ENCODE measurements around the gene FRMD4A. TPM values are rescaled to one million over a fixed set of nuclear protein-coding genes. Genes with fewer than 3 reads are reported as not detected.
"Not testable (repeated sequence)": the region's sequence is repeated elsewhere in the genome, so short reads cannot be mapped to it uniquely, and the experiment has no call there.

FRMD4A gene
- total RNA-seq, 1 experiment from 2014 or later, result 63.4 TPM

GRCh38 chr10:13955409-13956068 is 375.2 kb downstream of the FRMD4A start:
- in situ Hi-C loops (cut with HindIII; ENCODE audit: low sequenced_read_pairs), result no loop called here
- no peak for DNase-seq (ENCODE audit: low spot score)

GRCh38 chr10:13954195-13954594 is 376.5 kb downstream of the FRMD4A start:
- in situ Hi-C loops (cut with HindIII; ENCODE audit: low sequenced_read_pairs); DNase-seq (ENCODE audit: low spot score): not testable (repeated sequence)

- in situ Hi-C loops (cut with HindIII; ENCODE audit: low sequenced_read_pairs), result no loop called here
- DNase-seq (ENCODE audit: low spot score), result no peak
Observed at GRCh38 chr10:13953371-13953770, 377.4 kb downstream of the FRMD4A start.

- no peak for DNase-seq (ENCODE audit: low spot score)
- in situ Hi-C loops (cut with HindIII; ENCODE audit: low sequenced_read_pairs), result no loop called here
Observed at GRCh38 chr10:13950543-13950939, 380.2 kb downstream of the FRMD4A start.

GRCh38 chr10:13949844-13950542 is 380.7 kb downstream of the FRMD4A start:
- in situ Hi-C loops (cut with HindIII; ENCODE audit: low sequenced_read_pairs), result no loop called here
- no peak for DNase-seq (ENCODE audit: low spot score)

GRCh38 chr10:13946209-13946460 is 384.6 kb downstream of the FRMD4A start:
- in situ Hi-C loops (cut with HindIII; ENCODE audit: low sequenced_read_pairs), result no loop called here
- DNase-seq (ENCODE audit: low spot score), result no peak

GRCh38 chr10:13945390-13946208 is 385.1 kb downstream of the FRMD4A start:
- in situ Hi-C loops (cut with HindIII; ENCODE audit: low sequenced_read_pairs), result no loop called here
- peak; percentile 15 for DNase-seq (ENCODE audit: low spot score)

- DNase-seq (ENCODE audit: low spot score), result no peak
- in situ Hi-C loops (cut with HindIII; ENCODE audit: low sequenced_read_pairs), result no loop called here
Observed at GRCh38 chr10:13944823-13945222, 385.9 kb downstream of the FRMD4A start.

- in situ Hi-C loops (cut with HindIII; ENCODE audit: low sequenced_read_pairs), result no loop called here
- DNase-seq (ENCODE audit: low spot score), result no peak
Observed at GRCh38 chr10:13943735-13944398, 386.9 kb downstream of the FRMD4A start.

GRCh38 chr10:13942035-13942434 is 388.7 kb downstream of the FRMD4A start:
- in situ Hi-C loops (cut with HindIII; ENCODE audit: low sequenced_read_pairs), result no loop called here
- no peak for DNase-seq (ENCODE audit: low spot score)

GRCh38 chr10:13939391-13939790 is 391.3 kb downstream of the FRMD4A start:
- in situ Hi-C loops (cut with HindIII; ENCODE audit: low sequenced_read_pairs), result no loop called here
- no peak for DNase-seq (ENCODE audit: low spot score)

GRCh38 chr10:13938950-13939349 is 391.8 kb downstream of the FRMD4A start:
- in situ Hi-C loops (cut with HindIII; ENCODE audit: low sequenced_read_pairs), result no loop called here
- no peak for DNase-seq (ENCODE audit: low spot score)

GRCh38 chr10:13936826-13937225 is 393.9 kb downstream of the FRMD4A start:
- in situ Hi-C loops (cut with HindIII; ENCODE audit: low sequenced_read_pairs), result no loop called here
- DNase-seq (ENCODE audit: low spot score), result no peak

- in situ Hi-C loops (cut with HindIII; ENCODE audit: low sequenced_read_pairs), result no loop called here
- DNase-seq (ENCODE audit: low spot score), result no peak
Observed at GRCh38 chr10:13930120-13930519, 400.6 kb downstream of the FRMD4A start.

GRCh38 chr10:13928451-13928850 is 402.3 kb downstream of the FRMD4A start:
- in situ Hi-C loops (cut with HindIII; ENCODE audit: low sequenced_read_pairs), result no loop called here
- DNase-seq (ENCODE audit: low spot score), result no peak

GRCh38 chr10:13925971-13926780 is 404.5 kb downstream of the FRMD4A start:
- in situ Hi-C loops (cut with HindIII; ENCODE audit: low sequenced_read_pairs), result no loop called here
- no peak for DNase-seq (ENCODE audit: low spot score)

- DNase-seq (ENCODE audit: low spot score), result no peak
- in situ Hi-C loops (cut with HindIII; ENCODE audit: low sequenced_read_pairs), result no loop called here
Observed at GRCh38 chr10:13924040-13924725, 406.5 kb downstream of the FRMD4A start.

- DNase-seq (ENCODE audit: low spot score), result no peak
- in situ Hi-C loops (cut with HindIII; ENCODE audit: low sequenced_read_pairs), result no loop called here
Observed at GRCh38 chr10:13922586-13922985, 408.1 kb downstream of the FRMD4A start.

- in situ Hi-C loops (cut with HindIII; ENCODE audit: low sequenced_read_pairs), result no loop called here
- DNase-seq (ENCODE audit: low spot score), result no peak
Observed at GRCh38 chr10:13921941-13922340, 408.8 kb downstream of the FRMD4A start.

Measured in G401 (cell line).